ENCODE measurements around the gene WFDC1. TPM values are rescaled to one million over a fixed set of nuclear protein-coding genes. Genes with fewer than 3 reads are reported as not detected.

Gene WFDC1
- total RNA-seq, 1 experiment from 2014 or later = not detected

GRCh38 chr16:84350685-84351400 lies 56.2 kb downstream of the WFDC1 start:
- in situ Hi-C loops (cut with HindIII; ENCODE audit: low pct_unique_long_range_greater_than_20kb, low sequenced_read_pairs) = no loop called here
- no peak overlapping the region for H3K4me3 ChIP-seq (ENCODE audit: low read depth in 2 of 2, low read length in 2 of 2)
- ChIA-PET POLR2A (no interaction called here), CTCF (no interaction called here)
- intact Hi-C loops (cut with micrococcal nuclease; ENCODE audit: unreplicated experiment) = no loop called here
- TF ChIP-seq TCF7L2 (IDR thresholded peaks at IDR 0.05; ENCODE audit: low read depth, low read length) = no peak
- TF ChIP-seq REST (IDR thresholded peaks at IDR 0.05; ENCODE audit: insufficient read depth in 1 of 2, low read depth in 2 of 2, low read length in 1 of 2) = no peak
- no peak for TF ChIP-seq POLR2AphosphoS5 (IDR thresholded peaks at IDR 0.05; ENCODE audit: low read depth, low read length)
- TF ChIP-seq CTCF (IDR thresholded peaks at IDR 0.05) = no peak
- no peak for TF ChIP-seq SIN3A (IDR thresholded peaks at IDR 0.05; ENCODE audit: borderline replicate concordance, insufficient read depth, low read depth, low read length)
- BruUV-seq (replicated peaks) = no TSS peak
- H3K27me3 ChIP-seq (ENCODE audit: control insufficient read depth, insufficient read depth, low read length) = no peaks in the 10 kb centered on the region
- H3K36me3 ChIP-seq (ENCODE audit: control insufficient read depth, insufficient read depth, low read length) = no peaks in the 10 kb centered on the region
- no peak for ATAC-seq
- no peak for DNase-seq (ENCODE audit: low read depth, low spot score)
- no peak overlapping the region for H3K27ac ChIP-seq (ENCODE audit: low read length)
- H3K9me3 ChIP-seq (ENCODE audit: control insufficient read depth, insufficient read depth, low read depth, low read length) = no peaks in the 10 kb centered on the region
- no peaks in the 10 kb centered on the region for H3K4me1 ChIP-seq (ENCODE audit: control insufficient read depth, insufficient read depth, low read length)

GRCh38 chr16:84351630-84352029 lies 57.0 kb downstream of the WFDC1 start:
- CTCF ChIA-PET = no interaction called here
- H3K4me1 ChIP-seq (ENCODE audit: control insufficient read depth, insufficient read depth, low read length) = no peaks in the 10 kb centered on the region
- H3K9me3 ChIP-seq (ENCODE audit: control insufficient read depth, insufficient read depth, low read depth, low read length) = no peaks in the 10 kb centered on the region

More at GRCh38 chr16:84351630-84352029, 57.0 kb downstream of the WFDC1 start:
- Histone ChIP-seq H3K27me3 (ENCODE audit: control insufficient read depth, insufficient read depth, low read length) (no peaks in the 10 kb centered on the region), H3K36me3 (ENCODE audit: control insufficient read depth, insufficient read depth, low read length) (no peaks in the 10 kb centered on the region), H3K27ac (ENCODE audit: low read length) (no peak overlapping the region), H3K4me3 (ENCODE audit: low read depth in 2 of 2, low read length in 2 of 2) (no peak overlapping the region)
- in situ Hi-C loops (cut with HindIII; ENCODE audit: low pct_unique_long_range_greater_than_20kb, low sequenced_read_pairs) = no loop called here
- POLR2A ChIA-PET = no interaction called here
- TF ChIP-seq CTCF (IDR thresholded peaks at IDR 0.05) = no peak
- no TSS peak for BruUV-seq (replicated peaks)
- DNase-seq (ENCODE audit: low read depth, low spot score) = no peak
- intact Hi-C loops (cut with micrococcal nuclease; ENCODE audit: unreplicated experiment) = no loop called here
- ATAC-seq = no peak

Measured in Panc1 (cell line).